Ecto neural progenitor cell (in vitro differentiated cells): ENCODE results near the gene PCDHGB4.
"Not testable (repeated sequence)": the region's sequence is repeated elsewhere in the genome, so short reads cannot be mapped to it uniquely, and the experiment has no call there.

Experiments
- DNase-seq: peaks from one replicate; pipeline ENCODE4 v3.0.0-alpha.2; 2018; ENCODE audit warnings: low spot score

PCDHGB4 gene

GRCh38 chr5:141366016-141366896 is 21.2 kb upstream of the PCDHGB4 start:
- DNase-seq = no peak

- no peak for DNase-seq
Observed at GRCh38 chr5:141369994-141370848, 17.3 kb upstream of the PCDHGB4 start, which contains the start of gene PCDHGB3. TSS of gene PCDHGB3 (plus strand) at chr5:141370242. CDS start at chr5:141370395, 153 bp downstream.

- DNase-seq = no peak
Observed at GRCh38 chr5:141371572-141372475, 15.7 kb upstream of the PCDHGB4 start.

GRCh38 chr5:141373673-141374317 is 13.7 kb upstream of the PCDHGB4 start, which contains the start of gene PCDHGA6:
TSS of gene PCDHGA6 (plus strand) at chr5:141373891. CDS start at chr5:141374084, 193 bp downstream.
- DNase-seq = no peak

GRCh38 chr5:141374627-141375026 is 12.9 kb upstream of the PCDHGB4 start:
- no peak for DNase-seq

GRCh38 chr5:141375444-141376155 is 11.9 kb upstream of the PCDHGB4 start:
- DNase-seq = not testable (repeated sequence)

- DNase-seq = no peak
Observed at GRCh38 chr5:141382469-141383294, 4.8 kb upstream of the PCDHGB4 start, which contains the start of gene PCDHGA7. TSS of gene PCDHGA7 (plus strand) at chr5:141382742. CDS start at chr5:141382900, 158 bp downstream.

- DNase-seq = no peak
Observed at GRCh38 chr5:141383345-141383744, 4.2 kb upstream of the PCDHGB4 start.

GRCh38 chr5:141384471-141385267 is 2.8 kb upstream of the PCDHGB4 start:
- no peak for DNase-seq

- no peak for DNase-seq
Observed at GRCh38 chr5:141388661-141389060, 1.2 kb downstream of the PCDHGB4 start.

- no peak for DNase-seq
Observed at GRCh38 chr5:141389153-141390042, 1.9 kb downstream of the PCDHGB4 start.

GRCh38 chr5:141392429-141393198 is 5.1 kb downstream of the PCDHGB4 start, which contains the start of gene PCDHGA8:
TSS of gene PCDHGA8 (plus strand) at chr5:141392633. CDS start at chr5:141392814, 181 bp downstream.
- DNase-seq = no peak

GRCh38 chr5:141393267-141393666 is 5.8 kb downstream of the PCDHGB4 start:
- DNase-seq = no peak

GRCh38 chr5:141394401-141395187 is 7.1 kb downstream of the PCDHGB4 start:
- not testable (repeated sequence) for DNase-seq

GRCh38 chr5:141397756-141398551 is 10.5 kb downstream of the PCDHGB4 start, which contains the start of gene PCDHGB5:
TSS of gene PCDHGB5 (plus strand) at chr5:141397947. CDS start at chr5:141398128, 181 bp downstream.
- DNase-seq = not testable (repeated sequence)
